Type B pancreatic cell (in vitro differentiated cells): ENCODE results near the gene NEURL1. TPM values are rescaled to one million over a fixed set of nuclear protein-coding genes. Genes with fewer than 3 reads are reported as not detected.

Source experiments
- DNase-seq: peaks from one replicate; pipeline ENCODE4 v3.0.0; 2021; ENCODE audit warnings: mixed read lengths; ENCODE audit not compliant: unreplicated experiment; ENCODE audit errors: extremely low spot score
- H3K27ac Mint-ChIP-seq: 2 replicates; pipeline ENCODE4 v1.8.0; 2021; ENCODE audit warnings: mild to moderate bottlenecking, mixed read lengths
- H3K27me3 Mint-ChIP-seq: 2 replicates; pipeline ENCODE4 v1.8.0; 2021; ENCODE audit warnings: mixed read lengths
- H3K36me3 Mint-ChIP-seq: 2 replicates; pipeline ENCODE4 v1.8.0; 2021; ENCODE audit warnings: mixed read lengths
- H3K4me1 Mint-ChIP-seq: one replicate; pipeline ENCODE4 v1.8.0; 2021; ENCODE audit warnings: mixed read lengths; ENCODE audit not compliant: unreplicated experiment
- H3K4me3 Mint-ChIP-seq: 2 replicates; pipeline ENCODE4 v1.8.0; 2021; ENCODE audit warnings: mild to moderate bottlenecking, mixed read lengths
- H3K9me3 Mint-ChIP-seq: 2 replicates; pipeline ENCODE4 v1.8.0; 2021; ENCODE audit warnings: mixed read lengths
- CTCF ChIP-seq: fragments of 200-600 bp; sonication (generic); conservative IDR thresholded peaks from 2 replicates; pipeline ENCODE4 v1.5.0; 2021; ENCODE audit warnings: antibody characterized with exemption, mild to moderate bottlenecking
- total RNA-seq: library from RNA; stranded (reverse); gene quantifications from 2 replicates; pipeline ENCODE4 v1.2.1, GENCODE V29; 2021; ENCODE audit warnings: low replicate concordance

The NEURL1 gene
- total RNA-seq, 1 donor from 2014 or later: 38.3 TPM

DNA sequence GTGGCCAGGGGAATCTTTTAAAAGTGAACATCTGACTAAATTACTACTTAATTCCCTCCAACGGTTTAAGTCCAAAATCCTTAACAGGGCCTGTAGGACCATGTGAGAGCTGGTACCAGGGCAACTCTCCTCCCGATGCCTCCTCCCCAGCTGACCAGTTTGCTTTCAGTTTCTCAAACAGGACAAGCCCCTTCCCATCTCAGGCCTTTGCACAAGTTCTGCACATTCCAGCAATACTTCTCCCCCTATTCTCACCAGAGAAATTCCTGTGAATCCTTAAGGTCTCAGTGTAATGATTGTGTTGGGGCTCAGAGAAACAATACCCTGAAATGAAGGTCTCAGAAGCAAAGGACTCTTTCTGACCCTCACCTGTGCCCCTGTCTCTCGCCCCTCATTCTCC, 26.8 kb upstream of the NEURL1 start:
- peaks cover 12% of the 10 kb centered on the region for H3K4me1 Mint-ChIP-seq
- no peaks in the 10 kb centered on the region for H3K36me3 Mint-ChIP-seq
- peak overlapping the region; percentile 7 for H3K27ac Mint-ChIP-seq
- peaks cover 5% of the 10 kb centered on the region for H3K27me3 Mint-ChIP-seq
- TF ChIP-seq CTCF: no peak
- DNase-seq: no peak
- no peak overlapping the region for H3K4me3 Mint-ChIP-seq
- no peaks in the 10 kb centered on the region for H3K9me3 Mint-ChIP-seq

GRCh38 chr10:103467406-103467805, 26.1 kb upstream of the NEURL1 start:
- no peaks in the 10 kb centered on the region for H3K36me3 Mint-ChIP-seq
- peaks cover 5% of the 10 kb centered on the region for H3K27me3 Mint-ChIP-seq
- DNase-seq: no peak
- no peaks in the 10 kb centered on the region for H3K9me3 Mint-ChIP-seq
- TF ChIP-seq CTCF: no peak
- no peak overlapping the region for H3K27ac Mint-ChIP-seq
- H3K4me1 Mint-ChIP-seq: peaks cover 12% of the 10 kb centered on the region
- H3K4me3 Mint-ChIP-seq: no peak overlapping the region

DNA sequence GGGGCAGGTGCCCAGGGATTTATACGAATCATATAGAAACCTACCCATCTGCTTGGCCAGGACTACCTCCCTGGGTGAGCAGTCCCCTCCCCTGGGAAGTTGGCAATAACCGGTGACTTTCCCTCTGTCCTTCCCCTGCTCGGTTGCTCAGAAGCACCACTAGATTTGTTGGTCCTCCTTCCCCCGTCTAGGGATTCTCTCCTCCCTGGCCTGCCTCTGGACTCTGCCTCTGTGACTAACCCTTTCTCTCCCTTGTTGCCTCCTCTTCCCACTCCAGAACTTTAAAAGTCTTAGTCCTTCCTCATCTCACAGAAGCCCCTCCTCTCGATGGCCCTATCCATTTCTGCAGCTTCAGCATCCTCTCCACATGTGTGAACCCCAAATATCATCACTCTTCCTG, 24.3 kb upstream of the NEURL1 start:
- H3K27me3 Mint-ChIP-seq: peaks cover 5% of the 10 kb centered on the region
- TF ChIP-seq CTCF: no peak

GRCh38 chr10:103470761-103471653, 22.5 kb upstream of the NEURL1 start:
- no peak for DNase-seq
- Mint-ChIP-seq H3K9me3 (no peaks in the 10 kb centered on the region), H3K4me3 (no peak overlapping the region), H3K36me3 (no peaks in the 10 kb centered on the region), H3K27ac (no peak overlapping the region), H3K4me1 (peaks cover 12% of the 10 kb centered on the region), H3K27me3 (peaks cover 5% of the 10 kb centered on the region)
- no peak for TF ChIP-seq CTCF

More for the DNA sequence above, 24.3 kb upstream of the NEURL1 start:
- Mint-ChIP-seq H3K9me3 (no peaks in the 10 kb centered on the region), H3K27ac (peak overlapping the region; percentile 4), H3K4me1 (peaks cover 12% of the 10 kb centered on the region), H3K4me3 (no peak overlapping the region), H3K36me3 (no peaks in the 10 kb centered on the region)
- DNase-seq: no peak

GRCh38 chr10:103472005-103472404, 21.5 kb upstream of the NEURL1 start:
- DNase-seq: no peak
- no peak overlapping the region for H3K27ac Mint-ChIP-seq
- TF ChIP-seq CTCF: no peak
- peaks cover 6% of the 10 kb centered on the region for H3K4me1 Mint-ChIP-seq
- no peaks in the 10 kb centered on the region for H3K9me3 Mint-ChIP-seq
- no peaks in the 10 kb centered on the region for H3K36me3 Mint-ChIP-seq
- no peak overlapping the region for H3K4me3 Mint-ChIP-seq
- H3K27me3 Mint-ChIP-seq: peaks cover 5% of the 10 kb centered on the region
